ENCODE results near the gene GPR82. TPM values are rescaled to one million over a fixed set of nuclear protein-coding genes. Genes with fewer than 3 reads are reported as not detected.
A peak's percentile ranks its signal among the peaks of the same experiment; 100 is the strongest.
"Not testable (repeated sequence)": the region's sequence is repeated elsewhere in the genome, so short reads cannot be mapped to it uniquely, and the experiment has no call there.

GPR82 gene
- not detected in 2 replicates for total RNA-seq (2014; rRNA removed; shearing (Covaris generic))
- not detected in 2 replicates for polyA plus RNA-seq (2015; cell fraction: cytosol; rRNA removed)
- polyA plus RNA-seq (2015; cell fraction: nucleus; rRNA removed) = not detected in 2 replicates

- in situ Hi-C loops (cut with HindIII; ENCODE audit: low pct_unique_long_range_greater_than_20kb, low sequenced_read_pairs) = no loop called here
- no peak for DNase-seq (ENCODE audit: low read depth, low spot score)
These were observed at the start of gene GPR82 for GRCh38 chrX:41723826-41724225. TSS of gene GPR82 (plus strand) at chrX:41724181. CDS start at chrX:41727027, 2,846 bp downstream.

GRCh38 chrX:41676361-41676760 is 47.6 kb upstream of the GPR82 start:
- DNase-seq (ENCODE audit: low read depth, low spot score); in situ Hi-C loops (cut with HindIII; ENCODE audit: low pct_unique_long_range_greater_than_20kb, low sequenced_read_pairs): not testable (repeated sequence)

- in situ Hi-C loops (cut with HindIII; ENCODE audit: low pct_unique_long_range_greater_than_20kb, low sequenced_read_pairs) = no loop called here
- no peak for DNase-seq (ENCODE audit: low read depth, low spot score)
These were observed 46.6 kb upstream of the GPR82 start for GRCh38 chrX:41677183-41678060.

GRCh38 chrX:41684138-41684537 is 39.8 kb upstream of the GPR82 start:
- in situ Hi-C loops (cut with HindIII; ENCODE audit: low pct_unique_long_range_greater_than_20kb, low sequenced_read_pairs) = no loop called here

GRCh38 chrX:41684940-41685339 is 39.0 kb upstream of the GPR82 start:
- in situ Hi-C loops (cut with HindIII; ENCODE audit: low pct_unique_long_range_greater_than_20kb, low sequenced_read_pairs) = no loop called here
- DNase-seq (ENCODE audit: low read depth, low spot score) = no peak

More at GRCh38 chrX:41684138-41684537, 39.8 kb upstream of the GPR82 start:
- DNase-seq (ENCODE audit: low read depth, low spot score) = no peak

GRCh38 chrX:41686788-41687187 is 37.2 kb upstream of the GPR82 start:
- in situ Hi-C loops (cut with HindIII; ENCODE audit: low pct_unique_long_range_greater_than_20kb, low sequenced_read_pairs) = no loop called here
- no peak for DNase-seq (ENCODE audit: low read depth, low spot score)

GRCh38 chrX:41688156-41688555 is 35.8 kb upstream of the GPR82 start:
- in situ Hi-C loops (cut with HindIII; ENCODE audit: low pct_unique_long_range_greater_than_20kb, low sequenced_read_pairs) = no loop called here
- DNase-seq (ENCODE audit: low read depth, low spot score) = no peak

GRCh38 chrX:41688835-41689234 is 35.1 kb upstream of the GPR82 start, which contains the start of gene GPR34:
TSS of gene GPR34 (plus strand) at chrX:41688973. CDS start at chrX:41695634, 6,661 bp downstream.
- in situ Hi-C loops (cut with HindIII; ENCODE audit: low pct_unique_long_range_greater_than_20kb, low sequenced_read_pairs) = no loop called here
- DNase-seq (ENCODE audit: low read depth, low spot score) = no peak

- in situ Hi-C loops (cut with HindIII; ENCODE audit: low pct_unique_long_range_greater_than_20kb, low sequenced_read_pairs) = no loop called here
- DNase-seq (ENCODE audit: low read depth, low spot score) = no peak
These were observed 34.3 kb upstream of the GPR82 start for GRCh38 chrX:41689711-41690110.

GRCh38 chrX:41692162-41692749 is 31.7 kb upstream of the GPR82 start:
- DNase-seq (ENCODE audit: low read depth, low spot score) = no peak
- in situ Hi-C loops (cut with HindIII; ENCODE audit: low pct_unique_long_range_greater_than_20kb, low sequenced_read_pairs) = no loop called here

GRCh38 chrX:41693024-41693423 is 31.0 kb upstream of the GPR82 start:
- in situ Hi-C loops (cut with HindIII; ENCODE audit: low pct_unique_long_range_greater_than_20kb, low sequenced_read_pairs) = no loop called here
- no peak for DNase-seq (ENCODE audit: low read depth, low spot score)

- in situ Hi-C loops (cut with HindIII; ENCODE audit: low pct_unique_long_range_greater_than_20kb, low sequenced_read_pairs) = no loop called here
- DNase-seq (ENCODE audit: low read depth, low spot score) = no peak
These were observed 28.6 kb upstream of the GPR82 start for GRCh38 chrX:41695426-41695825.

GRCh38 chrX:41703574-41704029 is 20.4 kb upstream of the GPR82 start:
- in situ Hi-C loops (cut with HindIII; ENCODE audit: low pct_unique_long_range_greater_than_20kb, low sequenced_read_pairs) = no loop called here
- DNase-seq (ENCODE audit: low read depth, low spot score) = no peak

GRCh38 chrX:41705042-41705441 is 18.9 kb upstream of the GPR82 start:
- no peak for DNase-seq (ENCODE audit: low read depth, low spot score)
- in situ Hi-C loops (cut with HindIII; ENCODE audit: low pct_unique_long_range_greater_than_20kb, low sequenced_read_pairs) = no loop called here

GRCh38 chrX:41705680-41706374 is 18.2 kb upstream of the GPR82 start:
- DNase-seq (ENCODE audit: low read depth, low spot score) = no peak
- in situ Hi-C loops (cut with HindIII; ENCODE audit: low pct_unique_long_range_greater_than_20kb, low sequenced_read_pairs) = no loop called here

- in situ Hi-C loops (cut with HindIII; ENCODE audit: low pct_unique_long_range_greater_than_20kb, low sequenced_read_pairs) = no loop called here
- DNase-seq (ENCODE audit: low read depth, low spot score) = no peak
These were observed 16.8 kb upstream of the GPR82 start for GRCh38 chrX:41707218-41707617.

GRCh38 chrX:41708486-41708885 is 15.5 kb upstream of the GPR82 start:
- in situ Hi-C loops (cut with HindIII; ENCODE audit: low pct_unique_long_range_greater_than_20kb, low sequenced_read_pairs) = no loop called here
- DNase-seq (ENCODE audit: low read depth, low spot score) = peak; percentile 45

GRCh38 chrX:41711021-41711667 is 12.8 kb upstream of the GPR82 start:
- no peak for DNase-seq (ENCODE audit: low read depth, low spot score)
- in situ Hi-C loops (cut with HindIII; ENCODE audit: low pct_unique_long_range_greater_than_20kb, low sequenced_read_pairs) = no loop called here

Measured in SK-MEL-5 (cell line).